ENCODE measurements around the gene HAUS6. TPM values are rescaled to one million over a fixed set of nuclear protein-coding genes. Genes with fewer than 3 reads are reported as not detected.
A peak's percentile ranks its signal among the peaks of the same experiment; 100 is the strongest.

The HAUS6 gene
- total RNA-seq, 1 donor from 2014 or later = 14.9 TPM

DNA sequence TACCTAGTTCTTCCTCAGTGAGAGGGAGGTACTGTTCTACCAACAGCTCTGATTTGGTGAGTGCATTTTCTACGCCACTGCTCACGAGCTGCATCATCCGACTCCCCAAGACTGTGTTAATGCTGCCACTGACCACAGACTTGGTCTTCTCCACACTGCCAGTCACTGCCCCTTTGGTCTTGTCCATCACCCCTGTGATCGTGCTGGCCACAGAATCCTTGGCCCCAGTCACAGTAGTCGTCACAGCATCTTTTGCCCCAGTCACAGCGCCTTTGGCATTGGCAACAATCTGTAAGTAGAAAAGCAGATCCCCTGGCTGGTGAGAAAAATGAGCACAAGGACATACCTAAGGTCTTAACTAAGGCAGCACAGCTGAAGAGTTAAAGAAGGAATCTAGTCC, 18.2 kb upstream of the HAUS6 start:
- DNase-seq (ENCODE audit: low spot score in 2 of 2, unreplicated experiment in 2 of 2) = no peak
- Mint-ChIP-seq H3K4me1 (peaks cover 26% of the 10 kb centered on the region), H3K27ac (no peak overlapping the region), H3K36me3 (peaks cover 61% of the 10 kb centered on the region), H3K4me3 (no peak overlapping the region), H3K27me3 (ENCODE audit: low read depth) (no peaks in the 10 kb centered on the region), H3K9me3 (no peaks in the 10 kb centered on the region)
- TF ChIP-seq CTCF (IDR thresholded peaks at IDR 0.05; ENCODE audit: unreplicated experiment) = no peak

DNA sequence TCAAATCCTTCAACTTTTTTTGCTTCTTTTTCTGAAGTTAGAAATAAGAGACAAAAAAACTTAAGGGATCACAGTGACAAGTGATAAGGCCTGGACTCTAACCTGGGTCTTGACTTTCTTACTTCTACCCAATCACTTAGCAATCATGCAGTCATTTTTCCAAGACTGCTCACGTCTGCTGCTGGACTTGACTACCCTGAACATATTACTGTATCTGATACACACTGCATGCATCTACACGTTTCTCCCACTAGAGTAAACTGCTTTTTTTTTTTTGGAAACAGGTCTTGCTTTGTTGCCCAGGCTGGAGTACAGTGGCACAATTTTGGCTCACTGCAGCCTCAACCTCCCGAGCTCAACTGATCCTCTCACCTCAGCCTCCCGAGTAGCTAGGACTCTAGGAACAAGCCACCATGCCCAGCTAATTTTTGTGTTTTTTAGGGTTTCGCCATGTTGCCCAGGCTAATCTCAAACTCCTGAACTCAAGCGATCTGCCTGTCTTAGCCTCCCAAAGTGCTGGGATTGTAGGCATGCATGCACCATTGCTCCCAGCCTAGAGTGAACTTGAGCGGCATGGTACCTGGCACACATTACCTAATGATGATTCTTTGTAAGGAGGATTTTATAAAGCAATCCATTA, 17.2 kb upstream of the HAUS6 start:
- H3K27ac Mint-ChIP-seq = peak overlapping the region; percentile 39

GRCh38 chr9:19119246-19119645, 16.5 kb upstream of the HAUS6 start:
- no peak for TF ChIP-seq CTCF (IDR thresholded peaks at IDR 0.05; ENCODE audit: unreplicated experiment)
- H3K27me3 Mint-ChIP-seq (ENCODE audit: low read depth) = no peaks in the 10 kb centered on the region
- no peaks in the 10 kb centered on the region for H3K9me3 Mint-ChIP-seq
- peaks cover 69% of the 10 kb centered on the region for H3K36me3 Mint-ChIP-seq
- H3K4me1 Mint-ChIP-seq = peaks cover 9% of the 10 kb centered on the region
- H3K4me3 Mint-ChIP-seq = no peak overlapping the region
- no peak overlapping the region for H3K27ac Mint-ChIP-seq
- no peak for DNase-seq (ENCODE audit: low spot score in 2 of 2, unreplicated experiment in 2 of 2)

More for the DNA sequence above, 17.2 kb upstream of the HAUS6 start:
- no peak for TF ChIP-seq CTCF (IDR thresholded peaks at IDR 0.05; ENCODE audit: unreplicated experiment)
- peaks cover 16% of the 10 kb centered on the region for H3K4me1 Mint-ChIP-seq
- DNase-seq (ENCODE audit: low spot score in 2 of 2, unreplicated experiment in 2 of 2) = no peak
- H3K4me3 Mint-ChIP-seq = no peak overlapping the region
- peaks cover 66% of the 10 kb centered on the region for H3K36me3 Mint-ChIP-seq
- no peaks in the 10 kb centered on the region for H3K9me3 Mint-ChIP-seq
- H3K27me3 Mint-ChIP-seq (ENCODE audit: low read depth) = no peaks in the 10 kb centered on the region

DNA sequence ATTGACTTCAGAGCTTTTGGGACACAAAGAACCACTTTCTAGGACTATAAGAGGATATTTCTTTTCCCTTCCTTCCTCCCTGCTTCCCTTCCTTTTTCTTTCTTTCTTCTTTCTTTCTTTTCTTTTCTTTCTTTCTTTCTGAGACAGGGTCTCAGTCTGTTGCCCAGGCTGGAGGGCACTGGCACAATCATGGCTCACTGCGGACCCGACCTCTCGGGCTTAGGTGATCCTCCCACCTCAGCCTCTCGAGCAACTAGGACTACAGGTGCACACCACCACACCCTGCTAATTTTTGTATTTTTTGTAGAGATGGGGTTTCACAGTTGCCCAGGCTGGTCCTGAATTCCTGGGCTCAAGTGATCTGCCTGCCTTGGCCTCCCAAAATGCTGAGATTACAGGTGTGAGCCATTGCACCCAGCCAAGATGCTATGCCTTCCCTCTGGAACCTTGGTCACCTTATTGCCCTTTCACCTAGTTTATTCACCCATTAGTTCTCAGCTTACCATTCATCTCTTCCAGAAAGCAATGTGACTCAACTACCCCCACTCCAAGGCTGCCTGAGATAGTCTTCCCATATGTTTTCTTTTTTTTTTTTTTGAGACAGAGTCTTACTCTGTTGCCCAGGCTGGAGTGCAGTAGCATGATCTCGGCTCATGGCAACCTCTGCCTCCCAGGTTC, 14.5 kb upstream of the HAUS6 start:
- H3K27me3 Mint-ChIP-seq (ENCODE audit: low read depth) = no peaks in the 10 kb centered on the region
- TF ChIP-seq CTCF (IDR thresholded peaks at IDR 0.05; ENCODE audit: unreplicated experiment) = no peak
- H3K4me1 Mint-ChIP-seq = no peaks in the 10 kb centered on the region
- H3K4me3 Mint-ChIP-seq = no peak overlapping the region
- peaks cover 62% of the 10 kb centered on the region for H3K36me3 Mint-ChIP-seq
- H3K9me3 Mint-ChIP-seq = no peaks in the 10 kb centered on the region
- no peak for DNase-seq (ENCODE audit: low spot score in 2 of 2, unreplicated experiment in 2 of 2)
- H3K27ac Mint-ChIP-seq = peak overlapping the region; percentile 59

DNA sequence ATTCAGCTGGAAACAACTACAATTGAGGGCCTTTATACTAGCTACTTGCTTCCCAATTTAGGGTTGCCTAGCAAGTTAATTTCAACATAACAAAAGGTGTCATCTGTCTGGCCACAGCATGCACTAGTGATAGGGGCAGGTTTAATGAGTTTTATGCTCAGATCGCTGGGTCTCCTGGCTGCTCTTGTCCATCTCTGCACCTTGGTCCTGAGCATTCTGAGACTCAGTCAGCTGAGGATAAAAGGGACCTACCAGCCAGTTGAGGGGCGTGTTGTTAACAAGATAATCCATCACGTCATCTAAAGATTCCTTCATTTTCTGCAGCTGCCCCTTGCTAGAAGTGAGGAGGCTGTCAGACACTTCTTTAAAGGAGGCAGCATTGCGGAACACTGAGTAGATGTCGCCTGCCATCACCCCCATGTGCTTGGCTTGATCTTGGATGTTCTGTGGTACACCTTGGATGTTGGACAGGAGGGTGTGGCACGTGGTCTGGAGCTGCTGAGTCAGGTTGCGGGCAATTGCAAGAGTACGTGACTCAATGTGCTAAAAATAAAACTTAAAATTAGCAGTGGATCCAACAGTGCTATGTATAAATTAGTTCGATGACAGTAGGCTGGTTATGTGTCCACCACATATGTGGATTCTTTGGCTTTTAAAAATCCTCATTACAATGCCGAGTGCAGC, 13.5 kb upstream of the HAUS6 start:
- Mint-ChIP-seq H3K36me3 (peaks cover 59% of the 10 kb centered on the region), H3K27ac (peak overlapping the region; percentile 9), H3K27me3 (ENCODE audit: low read depth) (no peaks in the 10 kb centered on the region), H3K4me1 (no peaks in the 10 kb centered on the region), H3K9me3 (no peaks in the 10 kb centered on the region), H3K4me3 (no peak overlapping the region)
- no peak for TF ChIP-seq CTCF (IDR thresholded peaks at IDR 0.05; ENCODE audit: unreplicated experiment)
- no peak for DNase-seq (ENCODE audit: low spot score in 2 of 2, unreplicated experiment in 2 of 2)

All from mesothelial cell of epicardium (in vitro differentiated cells).